Measurements from ENCODE around the gene PRR20G.

GRCh38 chr3:127275287-127275781 is 12.5 kb downstream of the PRR20G start:
- TF ChIP-seq, protein P1, sequence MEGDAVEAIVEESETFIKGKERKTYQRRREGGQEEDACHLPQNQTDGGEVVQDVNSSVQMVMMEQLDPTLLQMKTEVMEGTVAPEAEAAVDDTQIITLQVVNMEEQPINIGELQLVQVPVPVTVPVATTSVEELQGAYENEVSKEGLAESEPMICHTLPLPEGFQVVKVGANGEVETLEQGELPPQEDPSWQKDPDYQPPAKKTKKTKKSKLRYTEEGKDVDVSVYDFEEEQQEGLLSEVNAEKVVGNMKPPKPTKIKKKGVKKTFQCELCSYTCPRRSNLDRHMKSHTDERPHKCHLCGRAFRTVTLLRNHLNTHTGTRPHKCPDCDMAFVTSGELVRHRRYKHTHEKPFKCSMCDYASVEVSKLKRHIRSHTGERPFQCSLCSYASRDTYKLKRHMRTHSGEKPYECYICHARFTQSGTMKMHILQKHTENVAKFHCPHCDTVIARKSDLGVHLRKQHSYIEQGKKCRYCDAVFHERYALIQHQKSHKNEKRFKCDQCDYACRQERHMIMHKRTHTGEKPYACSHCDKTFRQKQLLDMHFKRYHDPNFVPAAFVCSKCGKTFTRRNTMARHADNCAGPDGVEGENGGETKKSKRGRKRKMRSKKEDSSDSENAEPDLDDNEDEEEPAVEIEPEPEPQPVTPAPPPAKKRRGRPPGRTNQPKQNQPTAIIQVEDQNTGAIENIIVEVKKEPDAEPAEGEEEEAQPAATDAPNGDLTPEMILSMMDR (IDR thresholded peaks at IDR 0.05) = no peak
- TF ChIP-seq POLR2A (IDR thresholded peaks at IDR 0.05) = no peak

All from vagina (tissue), 2 donors.